ENCODE data around the gene FAM107A.

GRCh38 chr3:58522759-58523425 lies 54.3 kb downstream of the FAM107A start:
- no peak for TF ChIP-seq CTCF (conservative IDR thresholded peaks at IDR 0.05; ENCODE audit: low read depth, low read length)
- TF ChIP-seq EZH2 (IDR thresholded peaks at IDR 0.05; ENCODE audit: borderline replicate concordance, low read depth, low read length, poor library complexity, severe bottlenecking) = no peak

Measured in A673 (cell line).